Limb (tissue), 2 donors: ENCODE data around the gene ROR1.

Source experiments
- DNase-seq, 2 donors: peaks; one replicate each; pipeline ENCODE4 v3.0.0-alpha.2; 2016; ENCODE audit errors: extremely low spot score in 2 of 2

ROR1 gene

DNA sequence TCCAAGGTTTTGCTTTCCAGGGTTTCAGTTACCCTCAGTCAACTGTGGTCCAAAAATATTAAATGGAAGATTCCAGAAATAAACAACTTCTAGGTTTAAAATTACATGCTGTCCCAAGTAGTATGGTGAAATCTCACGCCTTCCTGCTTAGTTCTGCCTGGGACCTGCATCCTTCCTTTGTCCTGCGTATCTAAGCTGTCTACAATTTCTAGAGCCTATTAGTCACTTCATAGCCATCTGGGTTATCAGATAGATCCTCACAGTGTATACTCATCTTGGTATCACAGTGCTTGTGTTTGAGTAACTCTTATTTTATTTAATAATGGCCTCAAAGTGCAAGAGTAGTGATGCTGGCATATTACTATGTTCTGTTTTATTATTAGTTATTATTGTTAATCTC, 157.7 kb downstream of the ROR1 start:
- DNase-seq = no peak

DNA sequence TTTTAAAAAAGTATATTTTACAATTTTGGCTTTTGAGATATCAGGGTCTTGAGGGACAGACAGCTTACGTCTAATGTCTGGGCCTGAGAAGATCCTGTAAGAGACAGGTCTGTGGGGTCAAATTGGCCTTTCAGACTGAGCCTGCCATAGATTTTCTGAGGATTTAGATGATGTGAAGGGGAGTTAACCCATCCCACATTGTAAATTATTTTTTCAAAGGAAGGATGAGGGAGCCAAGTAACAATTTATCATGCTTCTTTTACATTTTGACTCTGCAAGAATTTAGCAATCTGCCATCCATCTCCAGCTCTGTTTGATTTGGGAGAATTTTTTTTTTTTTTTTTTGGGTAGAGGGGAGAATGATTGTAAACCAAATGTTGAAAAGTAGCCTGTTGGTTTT, 160.9 kb downstream of the ROR1 start:
- no peak for DNase-seq

DNA sequence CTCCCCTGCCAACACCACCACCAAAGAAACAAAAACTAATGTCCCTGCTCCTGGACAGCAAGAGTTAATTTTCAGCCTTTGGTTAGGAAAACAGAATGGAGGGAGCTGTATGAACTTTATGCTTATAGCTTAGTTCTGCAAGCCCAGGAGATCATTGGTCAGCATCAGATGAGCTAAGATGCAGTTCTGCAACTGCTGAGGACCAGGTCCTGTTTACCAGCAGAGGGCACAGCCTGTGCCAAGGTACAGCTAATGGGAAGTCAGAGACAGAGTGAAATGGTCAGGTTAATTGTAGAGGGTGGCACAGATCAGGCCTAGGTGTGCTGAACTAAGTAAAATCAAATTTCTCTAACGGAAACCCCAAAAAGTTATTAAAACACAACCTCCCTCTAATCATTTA, 161.3 kb downstream of the ROR1 start:
- DNase-seq = no peak

DNA sequence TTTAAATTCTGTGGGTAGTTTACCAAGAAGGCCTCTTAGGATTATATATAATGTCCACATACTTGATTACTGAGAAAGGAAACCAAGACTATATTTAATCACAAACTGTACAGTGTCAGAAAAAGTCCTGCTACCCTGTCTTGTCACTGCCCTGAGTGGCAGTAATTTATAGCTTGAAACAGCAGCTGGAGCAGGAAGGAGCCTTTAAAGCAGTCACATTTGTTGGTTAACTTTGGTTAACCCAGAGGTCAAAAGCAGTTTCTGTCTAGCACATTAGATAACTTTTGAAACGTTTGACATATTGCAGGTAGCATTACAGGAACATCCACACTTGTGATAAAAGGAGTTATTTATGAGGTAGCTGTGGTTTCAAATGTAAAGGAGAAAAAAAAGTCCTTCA, 161.7 kb downstream of the ROR1 start:
- no peak for DNase-seq

DNA sequence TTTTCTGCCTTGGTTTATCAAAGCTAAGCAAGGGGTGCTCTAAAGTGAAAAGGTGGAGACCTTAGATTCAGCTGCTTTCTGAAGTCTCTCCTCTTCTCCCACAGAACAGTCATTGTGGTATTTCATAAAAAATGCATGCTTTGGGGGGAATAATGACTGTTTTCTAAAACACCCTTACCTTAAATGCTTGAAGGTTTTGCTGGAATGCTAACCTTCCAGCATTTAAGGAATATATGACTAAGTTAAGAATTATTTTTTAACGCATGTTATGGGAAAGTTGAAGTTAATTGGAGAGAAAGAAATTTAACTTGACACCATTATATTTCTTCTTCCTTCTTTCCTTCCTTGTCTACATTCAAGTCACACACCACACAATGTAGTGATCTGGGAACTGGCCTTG, 162.5 kb downstream of the ROR1 start:
- DNase-seq = no peak

DNA sequence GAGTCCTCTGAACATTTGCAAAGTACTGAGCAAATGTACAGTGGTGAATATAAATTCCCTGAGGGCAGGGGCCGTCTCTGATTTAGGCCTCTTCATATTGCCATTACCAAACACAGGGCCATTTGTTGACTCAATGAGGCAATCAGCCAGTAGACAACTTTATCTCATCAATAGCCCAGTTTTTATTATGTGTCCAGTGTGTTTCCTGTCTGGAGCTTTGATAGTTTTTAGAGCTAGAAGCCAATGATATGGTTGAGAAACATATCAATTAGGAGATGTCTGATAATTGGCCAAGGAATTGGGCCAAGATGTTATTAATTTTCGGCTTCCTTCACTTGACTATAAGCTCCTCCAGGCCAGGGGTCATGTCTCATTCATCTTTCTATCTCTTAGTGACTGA, 163.0 kb downstream of the ROR1 start:
- DNase-seq = no peak

DNA sequence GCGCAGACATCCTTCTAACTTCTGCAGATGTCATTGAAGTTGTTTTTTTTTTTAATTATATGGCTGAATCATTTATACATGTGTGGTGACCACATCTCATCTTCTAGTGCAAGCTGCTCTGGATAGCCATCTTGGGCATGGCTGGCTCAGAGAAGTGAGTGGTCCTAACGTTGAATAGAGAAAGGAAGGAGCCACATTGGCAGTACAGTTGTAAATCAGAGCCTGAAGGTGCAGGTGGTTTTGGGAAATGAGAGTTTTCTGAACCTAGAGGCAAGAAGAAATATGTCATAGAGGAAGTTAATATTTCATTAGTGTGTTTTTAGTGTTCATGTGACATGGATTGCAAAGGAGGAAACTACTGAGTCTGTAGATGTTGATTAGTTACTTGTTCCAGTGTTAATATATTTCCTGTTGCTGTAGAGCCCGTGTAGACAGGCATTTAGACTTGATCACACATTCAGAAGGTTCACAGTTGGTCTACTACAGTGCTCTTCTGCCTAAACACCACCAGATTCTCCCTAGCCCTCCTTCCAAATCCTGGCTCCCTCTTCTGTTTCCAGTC, 163.7 kb downstream of the ROR1 start:
- no peak for DNase-seq

DNA sequence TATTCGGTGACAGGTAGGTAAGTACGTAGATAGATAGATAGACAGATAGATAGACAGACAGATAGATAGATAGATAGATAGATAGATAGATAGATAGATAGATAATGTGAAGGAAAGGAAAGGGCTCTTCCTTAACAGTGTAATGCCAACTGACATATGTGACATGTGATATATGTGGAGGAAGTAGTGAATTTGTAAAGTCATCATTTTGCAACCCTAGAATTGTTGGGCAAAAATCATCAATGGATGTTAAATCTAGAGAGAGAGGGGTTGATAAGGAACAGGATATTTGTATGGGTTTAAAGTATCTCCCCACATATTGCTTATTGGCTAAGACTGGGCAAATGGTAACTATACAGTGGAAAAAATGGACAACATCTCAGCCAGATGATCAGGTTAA, 166.6 kb downstream of the ROR1 start:
- DNase-seq = no peak

DNA sequence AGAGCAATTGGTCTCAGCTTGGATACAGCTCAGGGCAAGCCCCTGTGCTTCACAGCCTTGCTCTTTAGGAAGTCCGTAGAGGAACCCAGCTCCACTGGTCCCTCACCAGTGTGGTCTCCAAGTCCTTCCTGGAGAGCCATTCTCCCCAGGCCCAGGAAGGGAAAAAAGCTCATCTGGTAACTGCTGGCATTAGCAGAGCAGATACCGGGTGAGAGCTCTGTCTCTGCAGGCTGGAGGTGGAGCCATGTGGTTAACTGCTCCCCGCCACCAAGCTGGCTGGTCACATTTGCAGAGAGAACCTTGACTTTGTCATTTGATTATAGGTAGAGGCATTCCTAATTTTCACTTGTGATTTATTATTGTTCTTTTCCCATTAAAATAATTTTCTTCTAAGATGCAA, 169.6 kb downstream of the ROR1 start:
- DNase-seq = no peak

DNA sequence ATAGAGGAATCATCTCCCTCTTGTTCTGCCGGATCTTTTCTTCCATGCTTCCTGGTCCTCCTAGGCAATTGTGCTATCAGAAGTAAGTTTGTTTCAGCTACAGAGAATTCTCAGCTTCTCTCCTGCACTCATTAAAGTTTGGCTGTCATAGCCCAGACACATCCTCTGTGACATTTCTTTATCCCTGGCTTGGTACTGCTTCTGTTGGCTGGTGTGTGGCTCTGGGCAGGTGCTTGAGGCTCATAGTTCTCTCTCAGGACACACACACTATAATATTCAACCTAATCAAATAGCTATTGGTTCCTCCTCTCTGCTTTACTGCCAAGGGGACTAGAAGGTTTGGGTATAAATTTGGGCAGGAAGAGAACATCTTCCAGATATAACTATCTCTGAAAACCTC, 172.1 kb downstream of the ROR1 start:
- no peak for DNase-seq

DNA sequence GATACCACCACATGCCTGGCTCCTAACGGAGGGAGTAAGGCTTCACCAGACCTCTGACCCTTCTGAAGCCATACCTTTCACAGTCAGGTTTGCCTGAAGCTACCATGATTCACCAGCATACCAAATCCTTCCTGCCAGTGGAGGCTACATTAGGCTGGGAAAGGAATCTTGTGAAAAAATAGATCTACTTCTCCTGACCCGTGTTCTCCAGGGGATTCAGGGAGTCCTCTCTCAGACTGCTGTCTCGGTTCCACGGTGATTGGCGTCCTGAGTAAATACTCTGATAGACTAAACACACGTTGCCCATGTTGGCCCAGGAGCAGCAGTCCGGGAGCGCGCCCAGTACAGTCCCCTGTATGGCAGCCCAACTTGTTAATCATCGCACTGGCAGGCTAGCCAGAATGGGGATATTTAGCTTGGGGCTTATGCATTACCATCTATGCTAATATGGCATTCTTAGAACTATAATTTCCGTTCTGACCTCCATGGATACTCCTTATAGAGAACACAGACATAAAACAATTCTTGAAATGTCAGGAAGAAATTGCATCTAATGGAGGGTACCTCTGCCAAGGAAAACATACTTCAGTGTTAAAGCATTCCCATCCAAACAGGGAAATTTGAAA, 173.2 kb downstream of the ROR1 start:
- peak; percentile 39 to 54 for DNase-seq

DNA sequence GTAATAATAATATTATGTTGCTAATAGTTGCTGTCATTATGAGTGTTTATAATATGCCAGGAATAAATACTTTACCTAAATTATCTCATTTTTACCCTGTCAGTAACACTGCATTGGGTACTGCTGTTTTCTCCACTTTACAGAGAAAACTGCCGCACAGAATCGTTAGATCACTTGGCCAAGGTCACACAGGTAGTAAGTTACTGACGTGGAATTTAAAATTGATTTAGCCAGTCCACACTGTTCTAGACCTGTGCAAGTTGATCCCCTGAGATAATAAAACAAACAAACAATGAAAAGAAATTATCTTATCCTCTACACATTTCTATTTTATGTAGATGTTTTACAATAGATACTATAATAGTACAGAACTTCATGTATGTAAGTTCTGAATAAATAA, 174.1 kb downstream of the ROR1 start:
- no peak for DNase-seq

DNA sequence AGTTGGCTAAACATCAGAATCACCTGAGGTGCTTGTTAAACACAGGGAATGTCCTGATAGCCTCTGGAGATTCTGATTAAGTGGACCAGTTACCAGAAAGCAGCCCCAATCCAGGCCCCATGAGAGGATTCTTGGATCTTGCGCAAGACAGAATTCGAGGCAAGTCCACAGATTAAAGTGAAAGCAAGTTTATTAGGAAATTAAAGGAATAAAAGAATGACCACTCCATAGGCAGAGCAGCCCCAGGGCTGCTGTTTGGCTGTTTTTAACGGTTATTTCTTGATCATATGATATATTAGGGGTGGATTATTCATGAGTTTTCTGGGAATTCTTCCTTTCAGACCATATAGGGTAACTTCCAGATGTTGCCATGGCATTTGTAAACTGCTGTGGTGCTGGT, 176.2 kb downstream of the ROR1 start:
- DNase-seq = no peak

DNA sequence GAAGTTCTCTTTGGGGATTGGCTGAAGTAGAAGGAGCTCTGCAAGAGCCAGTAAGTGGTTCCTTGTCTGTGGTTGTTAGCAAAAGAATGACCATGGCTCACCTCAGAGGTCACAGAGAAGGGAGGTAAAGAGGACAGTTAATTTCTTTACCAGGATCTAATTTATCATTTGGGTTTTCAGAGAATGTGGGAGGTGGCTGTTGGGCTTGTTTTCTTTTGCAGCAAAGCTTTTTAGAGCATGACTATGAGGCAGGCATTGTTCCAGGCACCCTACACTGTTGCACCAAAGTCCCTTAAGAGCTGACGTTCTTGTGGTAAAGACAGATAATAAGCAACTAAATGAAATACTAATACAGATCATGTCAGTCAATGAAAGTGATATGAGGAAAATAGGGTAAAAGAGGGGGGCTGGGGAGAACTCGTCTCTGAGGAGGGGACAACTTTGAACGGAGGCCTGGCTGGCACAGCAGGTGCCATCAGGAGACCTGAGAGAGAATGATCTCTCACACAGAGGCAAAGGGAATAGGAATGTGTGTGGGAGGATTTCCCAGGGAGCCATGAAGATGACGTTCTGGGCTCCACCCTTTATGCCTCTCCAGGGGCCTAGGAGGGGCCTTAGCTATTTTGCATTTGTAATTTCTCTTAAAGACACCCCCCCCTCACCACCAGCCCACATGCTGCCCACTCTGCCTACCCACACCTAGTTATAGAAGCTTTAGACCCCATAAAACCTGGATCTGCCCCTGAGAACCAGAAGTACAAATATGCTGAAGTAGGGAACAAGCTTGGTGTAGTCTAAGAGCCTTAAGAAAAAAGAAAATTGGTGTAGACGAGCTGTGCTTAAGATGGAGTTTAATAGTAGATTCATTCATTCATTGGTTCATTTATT, 177.5 kb downstream of the ROR1 start:
- DNase-seq = no peak

DNA sequence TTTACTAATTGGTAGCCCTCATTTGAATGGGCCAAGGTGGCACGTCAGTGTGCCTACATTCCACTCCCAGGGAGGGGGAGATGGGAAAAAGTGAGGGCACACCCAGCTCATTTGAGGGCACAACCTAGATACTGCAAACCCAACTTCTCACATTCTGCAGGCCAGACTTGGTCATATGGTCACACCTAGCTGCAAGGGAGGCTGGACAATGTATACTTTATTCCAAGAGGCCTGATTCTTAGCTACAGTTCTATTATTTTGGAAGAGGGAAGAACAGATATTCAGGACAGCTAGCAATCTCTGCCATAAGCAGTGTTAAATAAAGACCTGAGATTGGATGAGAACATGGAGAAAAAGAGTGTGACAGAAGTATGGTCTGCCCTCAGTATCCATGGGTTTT, 180.4 kb downstream of the ROR1 start:
- no peak for DNase-seq

DNA sequence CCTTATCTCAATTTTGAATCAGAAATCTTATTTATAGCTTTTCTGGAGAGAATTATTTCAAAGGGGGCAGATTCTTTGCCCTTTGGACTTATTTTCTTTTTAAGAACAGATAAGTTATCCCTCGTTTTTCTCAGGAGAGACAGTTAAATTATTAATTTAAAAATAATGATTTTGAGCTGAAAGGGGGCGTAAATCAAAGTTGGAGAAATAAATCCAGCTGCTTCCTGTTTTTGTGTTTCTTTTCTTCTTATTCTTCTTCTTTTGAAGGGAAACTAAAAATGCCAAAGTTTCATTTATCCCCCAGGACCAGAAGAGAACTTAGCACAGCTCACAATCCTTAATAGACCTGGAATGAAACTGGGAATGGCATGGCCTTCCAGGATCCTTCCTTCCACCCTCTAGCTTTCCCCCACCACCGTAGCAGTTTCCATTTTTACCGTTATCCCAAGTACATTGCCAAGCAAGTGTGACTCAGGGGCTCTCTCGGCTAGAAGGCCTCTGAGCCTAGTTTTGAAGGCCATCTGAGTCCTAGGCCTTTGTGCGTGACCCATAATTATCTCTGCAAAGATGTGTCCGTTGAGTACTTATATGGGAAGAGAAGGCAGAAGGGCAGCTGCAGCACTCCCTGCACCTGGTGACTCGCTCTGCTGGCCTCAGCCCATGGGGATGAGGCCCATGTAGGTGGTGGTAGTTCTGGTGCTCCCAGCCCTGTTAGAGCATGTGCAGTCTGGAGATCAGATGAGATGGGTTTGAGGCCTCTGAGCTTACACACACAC, 181.7 kb downstream of the ROR1 start:
- no peak for DNase-seq

DNA sequence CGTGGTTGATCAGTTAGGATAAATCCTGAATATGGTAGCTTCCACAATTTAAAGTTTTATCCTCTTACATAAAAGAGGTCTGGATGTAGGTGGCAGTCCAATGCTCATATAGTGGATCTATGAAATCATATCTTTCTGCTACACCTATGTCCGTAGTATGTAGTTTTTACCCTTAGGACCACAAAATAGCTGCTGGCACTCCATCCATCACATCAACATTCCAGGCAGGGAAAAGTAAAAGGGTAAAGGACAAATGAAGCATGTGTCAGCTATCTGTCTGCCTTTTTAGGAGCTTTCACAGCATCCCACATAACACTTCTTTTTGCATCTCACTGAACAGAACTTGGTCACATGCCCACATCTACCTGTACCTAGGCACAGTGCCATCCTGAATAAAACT, 184.7 kb downstream of the ROR1 start:
- DNase-seq = no peak

DNA sequence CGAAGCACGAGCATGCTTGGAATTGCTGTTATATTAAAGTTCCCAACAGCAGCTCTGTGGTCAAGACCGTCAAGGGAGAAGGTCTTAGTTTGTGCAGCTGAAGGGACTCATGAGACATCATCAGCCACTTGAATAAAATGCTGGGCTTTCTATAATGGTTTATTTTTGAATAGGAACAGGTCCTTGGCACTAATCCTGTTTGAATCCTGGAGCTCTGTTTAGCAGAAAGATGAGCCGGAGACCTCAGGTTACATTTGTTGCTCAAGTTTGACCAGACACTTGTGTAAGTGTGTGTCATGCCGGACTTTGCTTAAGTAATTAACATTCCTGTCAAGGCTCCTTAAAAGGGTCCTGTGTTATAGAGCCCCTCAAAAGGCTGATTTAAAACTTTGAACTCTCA, 186.5 kb downstream of the ROR1 start:
- no peak for DNase-seq

DNA sequence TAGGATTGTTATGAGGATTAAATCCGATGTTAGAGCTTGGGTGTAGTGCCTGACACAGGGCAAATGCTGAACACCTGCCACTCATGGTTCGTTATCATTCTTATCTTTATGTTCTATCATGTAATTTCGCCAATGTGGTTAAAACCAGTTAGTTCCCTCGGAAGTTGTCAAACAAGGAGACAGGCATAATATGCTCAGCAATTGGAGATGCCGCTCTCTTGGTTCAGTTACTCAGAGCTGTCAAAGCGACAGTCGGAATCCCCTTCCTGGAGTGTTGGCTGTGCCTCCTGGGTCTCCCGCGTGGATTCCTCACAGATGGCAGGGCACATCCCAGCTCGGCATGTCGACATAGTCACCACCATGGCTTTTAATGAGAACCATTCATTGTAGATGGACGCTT, 192.2 kb downstream of the ROR1 start:
- DNase-seq = no peak

DNA sequence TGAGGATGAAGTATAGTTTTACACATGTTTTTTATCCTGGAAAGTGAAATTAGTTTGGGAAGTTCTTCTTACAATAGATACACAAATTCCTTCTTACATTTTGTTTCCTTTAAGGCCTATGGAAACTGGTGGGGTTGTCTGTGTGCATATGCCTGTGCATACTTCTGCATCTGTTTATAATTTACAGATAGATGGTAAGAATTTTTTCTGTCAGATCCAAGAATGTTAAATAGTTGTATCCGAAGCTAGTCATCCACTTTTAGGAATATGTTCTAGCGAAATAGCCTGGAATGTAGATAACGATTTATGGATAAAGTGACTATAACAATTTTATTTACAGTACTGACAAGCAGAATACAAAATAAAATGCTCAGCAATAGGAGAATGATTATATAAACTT, 194.1 kb downstream of the ROR1 start:
- peak in 1 of 2 donors; percentile 35 for DNase-seq

DNA sequence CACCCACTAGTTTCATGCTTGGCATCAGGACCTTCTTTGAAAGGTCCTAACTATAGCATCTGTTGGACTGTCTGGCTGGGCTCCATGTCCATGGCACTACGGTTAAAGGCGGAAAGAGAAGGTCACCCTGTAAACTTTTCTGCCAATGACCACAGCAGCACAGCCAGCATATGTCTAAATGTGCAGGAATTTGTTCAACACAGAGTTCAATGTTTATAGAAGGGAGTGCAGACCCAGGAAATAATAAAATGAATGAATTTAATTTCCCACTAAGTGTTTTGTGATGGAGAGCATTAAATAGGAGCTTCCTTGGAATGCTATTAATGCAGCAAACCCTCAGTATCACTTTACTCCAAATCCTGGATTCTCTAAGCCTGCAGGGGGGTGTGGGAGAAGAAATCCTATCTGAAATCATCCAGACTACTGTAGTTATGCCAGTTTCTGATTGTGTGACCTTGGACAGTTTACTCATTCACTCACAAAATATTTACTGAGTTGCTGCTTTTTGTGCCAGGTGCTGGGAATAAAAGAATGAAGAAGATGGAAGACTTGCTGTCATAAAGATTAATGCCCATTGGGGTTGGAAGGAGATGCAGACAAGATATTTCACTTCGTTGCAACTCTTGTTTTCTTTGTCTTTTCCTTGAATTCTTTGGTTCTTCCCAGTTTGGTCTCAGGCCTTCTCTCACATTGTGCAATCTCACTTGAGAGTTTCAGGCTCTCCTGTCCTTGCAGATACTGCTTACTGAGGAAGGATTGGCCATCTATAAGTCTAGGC, 195.0 kb downstream of the ROR1 start:
- no peak for DNase-seq
